Duodenal mucosa (tissue), 2 donors: ENCODE results near the gene RABEP2.
"Not testable (repeated sequence)": the region's sequence is repeated elsewhere in the genome, so short reads cannot be mapped to it uniquely, and the experiment has no call there.

Experiments used
- H3K27ac ChIP-seq: one replicate; pipeline ENCODE4 v1.7.0; 2013; ENCODE audit warnings: low read depth, low read length
- H3K27me3 ChIP-seq, 2 donors: one replicate each; pipeline ENCODE4 v1.7.0; 2013; ENCODE audit warnings: low read length in 2 of 2, control low read depth in 1 of 2; ENCODE audit not compliant: insufficient read depth in 2 of 2, control insufficient read depth in 1 of 2
- H3K36me3 ChIP-seq, 2 donors: one replicate each; pipeline ENCODE4 v1.7.0; 2013; ENCODE audit warnings: low read length in 2 of 2, control low read depth in 1 of 2; ENCODE audit not compliant: insufficient read depth in 2 of 2, control insufficient read depth in 1 of 2
- H3K4me1 ChIP-seq, 2 donors: one replicate each; pipeline ENCODE4 v1.7.0; 2013; ENCODE audit warnings: low read length in 2 of 2, control low read depth in 1 of 2; ENCODE audit not compliant: insufficient read depth in 2 of 2, control insufficient read depth in 1 of 2
- H3K4me3 ChIP-seq, 2 donors: one replicate each; pipeline ENCODE4 v1.7.0; 2013; ENCODE audit warnings: low read length in 2 of 2, low read depth in 1 of 2
- H3K9ac ChIP-seq, 2 donors: one replicate each; pipeline ENCODE4 v1.7.0; 2013; ENCODE audit warnings: low read length in 2 of 2, low read depth in 1 of 2
- H3K9me3 ChIP-seq, 2 donors: one replicate each; pipeline ENCODE4 v1.7.0; 2013; ENCODE audit warnings: low read length in 2 of 2, control low read depth in 1 of 2; ENCODE audit not compliant: control insufficient read depth in 1 of 2

RABEP2 gene

DNA sequence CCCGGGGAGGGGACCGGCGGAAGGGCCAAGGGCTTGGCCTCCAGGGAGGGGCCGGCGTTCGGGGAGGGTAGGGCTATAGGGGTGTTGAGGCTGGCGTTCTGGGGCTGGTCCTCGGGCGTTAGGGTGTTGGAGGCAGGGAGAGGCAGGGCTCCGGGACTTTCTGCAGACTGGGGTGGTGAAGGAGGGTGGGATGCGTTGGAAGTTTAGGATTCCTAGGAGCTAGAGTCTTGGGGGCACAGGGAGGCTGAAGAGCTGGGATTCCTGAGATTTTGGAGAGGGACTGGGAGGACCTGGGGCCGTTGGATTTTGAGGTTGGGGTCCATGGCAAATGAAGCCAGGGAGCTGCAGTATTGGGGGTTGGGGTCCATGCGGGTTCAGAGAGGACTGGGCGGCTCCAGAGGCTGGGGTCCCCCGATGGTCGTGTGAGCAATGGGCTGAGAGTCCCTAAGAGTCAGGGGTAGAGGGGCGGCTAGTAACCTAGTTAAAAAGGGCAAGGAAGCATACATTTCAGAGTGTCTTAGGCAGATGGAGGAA, 26.4 kb upstream of the RABEP2 start:
- Histone ChIP-seq H3K9ac (peak overlapping the region; percentile 71 to 85), H3K4me3 (peak overlapping the region; percentile 76 to 87), H3K9me3 (no peaks in the 10 kb centered on the region), H3K27me3 (no peaks in the 10 kb centered on the region), H3K36me3 (peaks cover 17 to 31% of the 10 kb centered on the region in 2 donors), H3K27ac (peak overlapping the region; percentile 66), H3K4me1 (peaks cover 14 to 15% of the 10 kb centered on the region in 2 donors)

GRCh38 chr16:28950648-28951409, 25.8 kb upstream of the RABEP2 start, which contains the start of gene NFATC2IP:
Gene NFATC2IP (plus strand): TSS chr16:28950937. CDS start chr16:28951012, 75 bp downstream.
- no peaks in the 10 kb centered on the region for H3K27me3 ChIP-seq
- peaks cover 14 to 16% of the 10 kb centered on the region in 2 donors for H3K4me1 ChIP-seq
- peak within 1 kb of the TSS; percentile 76 to 87 for H3K4me3 ChIP-seq
- no peaks in the 10 kb centered on the region for H3K9me3 ChIP-seq
- H3K27ac ChIP-seq = peak within 1 kb of the TSS; percentile 66
- H3K9ac ChIP-seq = peak within 1 kb of the TSS; percentile 71 to 85
- peaks cover 10 to 24% of the 10 kb centered on the region in 2 donors for H3K36me3 ChIP-seq

DNA sequence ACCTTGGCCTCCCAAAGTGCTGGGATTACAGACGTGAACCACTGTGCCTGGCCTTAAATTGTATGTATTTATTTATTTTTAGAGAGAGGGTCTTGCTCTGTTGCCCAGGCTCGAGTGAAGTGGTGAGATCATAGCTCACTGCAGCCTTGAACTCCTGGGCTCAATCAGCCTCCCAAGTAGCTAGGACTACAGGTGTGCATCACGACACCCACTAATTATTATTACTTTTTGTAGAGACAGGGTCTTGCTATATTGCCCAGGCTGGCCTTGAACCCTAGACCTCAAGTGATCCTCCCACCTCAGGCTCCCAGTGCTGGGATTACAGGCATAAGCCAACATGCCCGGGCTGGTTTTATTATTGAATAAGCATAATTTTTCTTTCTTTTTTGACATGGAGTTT, 21.6 kb upstream of the RABEP2 start:
- Histone ChIP-seq H3K4me1 (peaks cover 8 to 10% of the 10 kb centered on the region in 2 donors), H3K27me3 (no peaks in the 10 kb centered on the region), H3K4me3 (no peak overlapping the region), H3K36me3 (no peaks in the 10 kb centered on the region), H3K9ac (no peak overlapping the region), H3K27ac (no peak overlapping the region), H3K9me3 (no peaks in the 10 kb centered on the region)

DNA sequence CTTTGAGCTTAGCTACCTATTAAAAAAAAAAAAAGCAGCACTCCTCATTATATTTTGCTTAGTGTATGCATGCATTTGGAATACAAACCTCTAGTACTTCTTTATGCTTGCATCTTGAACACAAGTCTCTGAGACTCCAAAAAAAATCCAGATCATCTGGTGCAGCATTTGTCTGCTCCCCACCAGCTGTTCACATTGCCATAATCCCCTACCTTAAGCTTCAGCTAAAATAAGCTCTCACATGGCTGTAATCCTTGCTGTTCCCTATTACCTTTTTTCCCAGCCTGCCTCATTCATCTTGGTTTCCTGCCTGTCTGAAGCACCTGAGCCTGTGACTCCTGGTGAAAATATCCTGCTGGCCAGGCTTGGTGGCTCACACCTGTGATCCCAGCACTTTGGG, 18.2 kb upstream of the RABEP2 start:
- H3K27me3 ChIP-seq = no peaks in the 10 kb centered on the region
- H3K36me3 ChIP-seq = no peaks in the 10 kb centered on the region
- H3K27ac ChIP-seq = no peak overlapping the region
- H3K9ac ChIP-seq = no peak overlapping the region
- H3K9me3 ChIP-seq = no peaks in the 10 kb centered on the region
- peaks cover 4 to 7% of the 10 kb centered on the region in 2 donors for H3K4me1 ChIP-seq
- H3K4me3 ChIP-seq = no peak overlapping the region

DNA sequence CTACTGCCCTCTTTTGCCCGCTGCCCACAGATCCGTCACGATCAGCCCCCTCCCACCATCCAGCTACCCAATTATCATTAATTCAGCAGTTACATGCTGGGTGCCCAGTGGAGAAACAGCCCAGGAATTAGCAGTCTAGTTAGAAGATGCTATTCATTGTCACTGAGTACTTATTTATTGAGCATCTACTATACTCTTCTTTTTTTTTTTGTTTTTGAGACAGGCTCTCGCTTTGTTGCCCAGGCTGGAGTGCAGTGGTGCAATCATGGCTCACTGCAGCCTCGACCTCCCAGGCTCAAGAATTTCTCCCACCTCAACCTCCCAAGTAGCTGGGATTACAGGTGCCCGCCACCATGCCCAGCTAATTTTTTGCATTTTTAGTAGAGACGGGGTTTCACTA, 14.8 kb upstream of the RABEP2 start:
- H3K4me1 ChIP-seq, H3K27me3 ChIP-seq, H3K4me3 ChIP-seq, H3K9me3 ChIP-seq, H3K36me3 ChIP-seq, H3K27ac ChIP-seq, H3K9ac ChIP-seq: not testable (repeated sequence)

GRCh38 chr16:28938721-28939120, 13.7 kb upstream of the RABEP2 start:
- H3K9me3 ChIP-seq = no peaks in the 10 kb centered on the region
- H3K27me3 ChIP-seq = no peaks in the 10 kb centered on the region
- H3K4me1 ChIP-seq = peaks cover 4 to 6% of the 10 kb centered on the region in 2 donors
- no peak overlapping the region for H3K27ac ChIP-seq
- H3K36me3 ChIP-seq = no peaks in the 10 kb centered on the region
- H3K4me3 ChIP-seq = no peak overlapping the region
- no peak overlapping the region for H3K9ac ChIP-seq

DNA sequence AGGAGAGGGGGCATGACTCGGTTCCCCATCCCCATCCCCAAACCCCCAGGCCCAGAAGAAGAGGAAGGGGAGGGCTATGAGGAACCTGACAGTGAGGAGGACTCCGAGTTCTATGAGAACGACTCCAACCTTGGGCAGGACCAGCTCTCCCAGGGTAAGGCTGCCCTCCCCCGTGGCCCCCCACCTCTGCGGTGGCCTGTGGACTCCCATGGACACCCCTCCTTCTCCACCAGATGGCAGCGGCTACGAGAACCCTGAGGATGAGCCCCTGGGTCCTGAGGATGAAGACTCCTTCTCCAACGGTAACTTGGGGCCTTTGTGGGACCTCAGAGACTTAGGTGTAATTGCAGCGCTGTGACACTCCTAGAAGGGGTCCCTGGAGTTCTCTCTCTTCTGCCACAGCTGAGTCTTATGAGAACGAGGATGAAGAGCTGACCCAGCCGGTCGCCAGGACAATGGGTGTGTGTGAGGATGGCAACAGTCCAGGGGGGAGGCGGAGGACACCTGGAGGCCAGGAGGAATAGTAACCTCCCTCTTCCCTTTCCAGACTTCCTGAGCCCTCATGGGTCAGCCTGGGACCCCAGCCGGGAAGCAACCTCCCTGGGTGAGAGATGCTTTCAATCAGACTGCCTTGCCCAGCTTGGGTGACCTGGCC, 12.3 kb upstream of the RABEP2 start:
- no peak overlapping the region for H3K9ac ChIP-seq
- peaks cover 4 to 6% of the 10 kb centered on the region in 2 donors for H3K4me1 ChIP-seq
- no peak overlapping the region for H3K4me3 ChIP-seq
- H3K36me3 ChIP-seq = no peaks in the 10 kb centered on the region
- no peaks in the 10 kb centered on the region for H3K9me3 ChIP-seq
- H3K27ac ChIP-seq = no peak overlapping the region
- no peaks in the 10 kb centered on the region for H3K27me3 ChIP-seq

- H3K9ac ChIP-seq = no peak overlapping the region
- no peaks in the 10 kb centered on the region for H3K27me3 ChIP-seq
- H3K36me3 ChIP-seq = no peaks in the 10 kb centered on the region
- peaks cover 4 to 6% of the 10 kb centered on the region in 2 donors for H3K4me1 ChIP-seq
- H3K9me3 ChIP-seq = no peaks in the 10 kb centered on the region
- H3K27ac ChIP-seq = no peak overlapping the region
- H3K4me3 ChIP-seq = no peak overlapping the region
These were observed 11.7 kb upstream of the RABEP2 start for GRCh38 chr16:28936784-28937155.

- H3K4me3 ChIP-seq = peak overlapping the region; percentile 59 to 73
- H3K27me3 ChIP-seq = no peaks in the 10 kb centered on the region
- H3K36me3 ChIP-seq = no peaks in the 10 kb centered on the region
- H3K9ac ChIP-seq = peak overlapping the region; percentile 6 to 47
- no peaks in the 10 kb centered on the region for H3K9me3 ChIP-seq
- no peak overlapping the region for H3K27ac ChIP-seq
- H3K4me1 ChIP-seq = peaks cover 4 to 6% of the 10 kb centered on the region in 2 donors
These were observed 11.1 kb upstream of the RABEP2 start for GRCh38 chr16:28935924-28936783.
